Right lobe of liver (tissue), 4 donors: ENCODE results near the gene TBPL1.
"Not testable (repeated sequence)": the region's sequence is repeated elsewhere in the genome, so short reads cannot be mapped to it uniquely, and the experiment has no call there.

Source experiments
- CTCF ChIP-seq, 4 donors: fragments of 200-600 bp in 3 of 4; fragments of 450-650 bp in 1 of 4; IDR thresholded peaks; one replicate each; pipeline versions ENCODE4 v1.5.1 to v1.8.0; 2016 to 2022; ENCODE audit warnings: antibody characterized with exemption in 4 of 4, mild to moderate bottlenecking in 2 of 4
- POLR2A ChIP-seq: fragments of 450-650 bp; IDR thresholded peaks from one replicate; pipeline ENCODE4 v1.6.1; 2017; ENCODE audit warnings: antibody characterized with exemption, mild to moderate bottlenecking
- donor health status: DM: no; HTN: no; CAD: no.
- donor health status: DM: no; HTN: no; CAD: no.
- donor health status: DM: no; HTN: yes; CAD: no.

- TF ChIP-seq CTCF (IDR thresholded peaks at IDR 0.05); POLR2A: not testable (repeated sequence)
Observed at GRCh38 chr6:133967835-133968234, 14.8 kb downstream of the TBPL1 start.
